ENCODE results near the gene SAPCD2.
A peak's percentile ranks its signal among the peaks of the same experiment; 100 is the strongest.

SAPCD2 gene

DNA sequence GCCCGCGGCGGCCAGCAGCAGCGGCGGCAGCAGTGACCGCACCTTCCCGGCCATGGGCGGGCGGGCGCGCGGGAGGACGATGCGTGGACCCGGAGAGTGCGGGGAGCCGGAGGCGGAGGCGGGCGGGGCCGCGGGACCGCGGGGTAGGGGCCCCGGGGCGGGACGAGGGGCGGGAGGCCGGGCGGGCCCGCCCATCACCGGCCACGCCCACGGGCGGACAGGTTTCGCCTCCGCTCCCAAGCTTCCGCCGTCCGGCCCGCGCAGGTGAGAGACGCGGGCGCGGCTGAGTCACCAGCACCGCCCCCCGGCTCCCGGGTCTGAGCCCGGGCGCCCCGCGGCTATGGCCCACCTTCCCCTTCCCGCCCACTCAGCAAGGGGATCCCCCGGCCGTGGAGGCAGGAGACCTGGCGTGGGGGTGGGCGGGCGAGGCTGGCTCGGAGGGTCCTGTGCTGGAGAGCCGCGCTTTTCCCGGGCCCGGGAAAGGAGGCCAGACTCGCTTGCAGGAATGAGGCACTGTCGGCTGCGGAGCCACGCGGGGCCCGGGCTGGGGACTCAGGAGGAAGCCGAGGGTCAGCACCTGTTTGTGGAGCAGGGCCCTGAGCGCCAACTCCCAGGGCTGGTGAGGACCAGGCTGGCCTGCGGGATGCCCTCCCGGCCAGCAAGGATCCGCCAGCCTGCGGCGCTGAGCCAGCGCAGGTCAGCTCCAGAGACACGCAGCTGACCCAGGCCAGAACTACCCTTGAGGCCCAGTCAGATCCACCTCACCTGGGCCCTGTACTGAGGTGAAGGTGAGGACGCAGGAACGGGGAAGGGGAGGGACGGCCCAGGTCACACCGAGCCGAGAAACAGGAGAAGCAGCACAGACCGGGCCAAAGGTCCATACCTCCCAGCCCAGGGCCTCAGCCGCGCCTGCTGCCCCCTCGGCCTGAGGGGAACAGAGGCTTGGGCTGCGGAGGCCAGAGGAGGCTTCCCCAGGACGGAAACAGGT is 16.1 kb downstream of the SAPCD2 start, which contains the start of gene ENTPD2:
ENTPD2 (minus strand) TSS at position 118 of the 988 bp plus-strand sequence; CDS start at position 54, 64 bp downstream.
- Histone ChIP-seq H3F3A (ENCODE audit: control insufficient read depth, insufficient read depth) (no peaks in the 10 kb centered on the region), H3K9me3 (ENCODE audit: control insufficient read depth, insufficient read depth, low read length) (no peaks in the 10 kb centered on the region), H3K79me2 (ENCODE audit: control insufficient read depth, low read length) (no peaks in the 10 kb centered on the region), H4K20me1 (ENCODE audit: control insufficient read depth, insufficient read depth, low read depth, low read length) (no peaks in the 10 kb centered on the region; the same call in 1 of the 2 replicates), H3K27me3 (ENCODE audit: control insufficient read depth, low read length) (peaks cover 38% of the 10 kb centered on the region), H3K9me2 (replicated peaks; ENCODE audit: control insufficient read depth, low read length) (no peaks in the 10 kb centered on the region), H3K4me2 (ENCODE audit: low read length) (peak within 1 kb of the TSS; percentile 29), H3K36me3 (ENCODE audit: control insufficient read depth, low read length) (no peaks in the 10 kb centered on the region), H3K4me1 (ENCODE audit: control insufficient read depth, low read length) (peaks cover 3% of the 10 kb centered on the region; the same call in 1 of the 2 replicates), H3K4me3 (ENCODE audit: low read length) (peak within 1 kb of the TSS; percentile 5; the same call in 1 of the 2 replicates), H3K27ac (ENCODE audit: low read depth, low read length) (no peak within 1 kb of the TSS)
- TF ChIP-seq, protein P1, sequence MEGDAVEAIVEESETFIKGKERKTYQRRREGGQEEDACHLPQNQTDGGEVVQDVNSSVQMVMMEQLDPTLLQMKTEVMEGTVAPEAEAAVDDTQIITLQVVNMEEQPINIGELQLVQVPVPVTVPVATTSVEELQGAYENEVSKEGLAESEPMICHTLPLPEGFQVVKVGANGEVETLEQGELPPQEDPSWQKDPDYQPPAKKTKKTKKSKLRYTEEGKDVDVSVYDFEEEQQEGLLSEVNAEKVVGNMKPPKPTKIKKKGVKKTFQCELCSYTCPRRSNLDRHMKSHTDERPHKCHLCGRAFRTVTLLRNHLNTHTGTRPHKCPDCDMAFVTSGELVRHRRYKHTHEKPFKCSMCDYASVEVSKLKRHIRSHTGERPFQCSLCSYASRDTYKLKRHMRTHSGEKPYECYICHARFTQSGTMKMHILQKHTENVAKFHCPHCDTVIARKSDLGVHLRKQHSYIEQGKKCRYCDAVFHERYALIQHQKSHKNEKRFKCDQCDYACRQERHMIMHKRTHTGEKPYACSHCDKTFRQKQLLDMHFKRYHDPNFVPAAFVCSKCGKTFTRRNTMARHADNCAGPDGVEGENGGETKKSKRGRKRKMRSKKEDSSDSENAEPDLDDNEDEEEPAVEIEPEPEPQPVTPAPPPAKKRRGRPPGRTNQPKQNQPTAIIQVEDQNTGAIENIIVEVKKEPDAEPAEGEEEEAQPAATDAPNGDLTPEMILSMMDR (IDR thresholded peaks at IDR 0.05; ENCODE audit: low read depth, low read length, poor library complexity, severe bottlenecking), result no peak
- TF ChIP-seq EZH2phosphoT487 (IDR thresholded peaks at IDR 0.05; ENCODE audit: borderline replicate concordance, low read length), result no peak

DNA sequence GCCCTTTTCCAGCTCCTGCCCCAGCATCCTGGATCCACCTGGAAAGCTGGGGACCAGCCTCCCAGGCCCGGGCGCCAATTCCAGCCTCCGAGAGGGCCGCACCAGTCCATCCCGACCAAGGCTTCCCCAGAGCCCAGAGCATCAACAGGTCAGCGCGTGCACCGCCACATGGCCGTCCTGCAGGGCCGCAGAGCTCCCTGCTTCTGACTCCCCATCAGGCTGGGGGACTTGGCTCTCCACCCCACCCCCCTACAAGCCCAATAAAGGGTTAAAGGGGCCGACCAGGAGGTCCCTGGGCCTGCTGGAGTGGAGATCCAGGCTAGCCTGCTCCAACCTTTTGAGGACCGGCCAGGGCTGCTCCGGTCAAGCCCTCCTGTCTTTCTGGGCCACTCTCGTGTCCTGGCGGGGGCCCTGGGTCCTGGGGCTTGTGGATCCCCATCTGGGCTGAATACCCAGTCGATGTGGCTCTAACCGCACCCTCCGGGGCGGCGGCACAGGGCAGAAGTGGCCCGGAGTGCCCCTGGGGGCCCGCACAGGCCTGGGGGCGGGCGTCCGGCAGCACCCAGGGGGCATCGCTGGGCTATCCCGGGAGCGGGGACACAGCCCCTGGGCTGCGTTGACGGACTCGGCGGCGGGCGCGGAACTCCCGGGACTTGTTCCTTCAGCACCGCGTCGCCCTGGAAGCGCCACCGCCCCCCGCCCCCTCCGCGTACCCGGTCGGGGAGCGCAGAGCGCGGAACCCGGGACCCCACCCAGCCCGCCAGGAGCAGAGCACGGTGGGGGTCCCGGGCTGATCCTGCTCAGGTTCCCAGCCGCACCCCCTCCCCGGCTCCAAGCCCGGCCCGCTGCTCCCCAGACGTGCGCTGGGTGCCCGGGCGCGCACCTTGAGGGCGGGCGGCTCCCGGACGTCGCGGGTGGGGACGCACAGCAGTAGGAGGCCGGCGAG is 17.1 kb downstream of the SAPCD2 start:
- Histone ChIP-seq H3K27me3 (ENCODE audit: control insufficient read depth, low read length) (peaks cover 38% of the 10 kb centered on the region), H3K79me2 (ENCODE audit: control insufficient read depth, low read length) (no peaks in the 10 kb centered on the region), H3K27ac (ENCODE audit: low read depth, low read length) (no peak overlapping the region), H3K4me1 (ENCODE audit: control insufficient read depth, low read length) (peaks cover 3% of the 10 kb centered on the region; the same call in 1 of the 2 replicates), H3K9me3 (ENCODE audit: control insufficient read depth, insufficient read depth, low read length) (no peaks in the 10 kb centered on the region), H3K36me3 (ENCODE audit: control insufficient read depth, low read length) (no peaks in the 10 kb centered on the region), H3K4me3 (ENCODE audit: low read length) (peak overlapping the region; percentile 5; the same call in 1 of the 2 replicates), H3F3A (ENCODE audit: control insufficient read depth, insufficient read depth) (no peaks in the 10 kb centered on the region), H3K4me2 (ENCODE audit: low read length) (peak overlapping the region; percentile 29), H4K20me1 (ENCODE audit: control insufficient read depth, insufficient read depth, low read depth, low read length) (no peaks in the 10 kb centered on the region; the same call in 1 of the 2 replicates), H3K9me2 (replicated peaks; ENCODE audit: control insufficient read depth, low read length) (no peaks in the 10 kb centered on the region)
- TF ChIP-seq EZH2phosphoT487 (IDR thresholded peaks at IDR 0.05; ENCODE audit: borderline replicate concordance, low read length), result no peak
- TF ChIP-seq, protein P1 (IDR thresholded peaks at IDR 0.05; ENCODE audit: low read depth, low read length, poor library complexity, severe bottlenecking), result no peak

DNA sequence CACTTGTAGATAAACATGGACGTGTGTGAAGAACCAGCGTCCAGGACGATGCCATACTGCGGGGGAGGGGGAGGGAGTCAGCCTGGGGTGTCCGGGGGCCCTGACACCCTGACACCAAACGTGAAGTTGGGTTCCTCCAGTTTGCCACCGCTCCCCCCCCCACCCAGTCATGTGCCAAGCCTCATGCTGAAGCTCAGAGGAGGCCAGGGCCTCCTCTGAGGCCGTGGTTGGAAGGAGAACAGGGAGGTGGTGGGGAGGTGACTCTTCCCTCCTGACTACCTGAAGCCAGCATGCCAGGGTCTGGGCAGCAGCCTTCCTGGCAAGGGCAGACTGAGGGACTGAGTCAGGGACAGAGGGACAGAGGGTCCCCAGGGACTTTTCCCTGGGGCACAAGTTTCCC is 18.1 kb downstream of the SAPCD2 start:
- Histone ChIP-seq H3K9me2 (replicated peaks; ENCODE audit: control insufficient read depth, low read length) (no peaks in the 10 kb centered on the region), H3K4me1 (ENCODE audit: control insufficient read depth, low read length) (peaks cover 3% of the 10 kb centered on the region; the same call in 1 of the 2 replicates), H3K27ac (ENCODE audit: low read depth, low read length) (no peak overlapping the region), H3K27me3 (ENCODE audit: control insufficient read depth, low read length) (peaks cover 38% of the 10 kb centered on the region), H3K36me3 (ENCODE audit: control insufficient read depth, low read length) (no peaks in the 10 kb centered on the region), H3K4me2 (ENCODE audit: low read length) (no peak overlapping the region), H3K4me3 (ENCODE audit: low read length) (no peak overlapping the region), H3K79me2 (ENCODE audit: control insufficient read depth, low read length) (no peaks in the 10 kb centered on the region), H3K9me3 (ENCODE audit: control insufficient read depth, insufficient read depth, low read length) (no peaks in the 10 kb centered on the region), H3F3A (ENCODE audit: control insufficient read depth, insufficient read depth) (no peaks in the 10 kb centered on the region), H4K20me1 (ENCODE audit: control insufficient read depth, insufficient read depth, low read depth, low read length) (no peaks in the 10 kb centered on the region; the same call in 1 of the 2 replicates)
- TF ChIP-seq, protein P1 (IDR thresholded peaks at IDR 0.05; ENCODE audit: low read depth, low read length, poor library complexity, severe bottlenecking), result no peak
- no peak for TF ChIP-seq EZH2phosphoT487 (IDR thresholded peaks at IDR 0.05; ENCODE audit: borderline replicate concordance, low read length)
